Smooth muscle cell (in vitro differentiated cells): ENCODE measurements around the gene SON. TPM values are rescaled to one million over a fixed set of nuclear protein-coding genes. Genes with fewer than 3 reads are reported as not detected.
"Not testable (repeated sequence)": the region's sequence is repeated elsewhere in the genome, so short reads cannot be mapped to it uniquely, and the experiment has no call there.

ENCODE experiments used
- DNase-seq: peaks from one replicate; lab custom pipeline; 2025; ENCODE audit not compliant: unreplicated experiment; lab: John Stamatoyannopoulos, UW
- H2AFZ ChIP-seq: fragments of 200-600 bp; sonication (generic); 2 replicates; pipeline ENCODE4 v1.6.0; 2016; ENCODE audit warnings: antibody characterized with exemption, low read depth, mild to moderate bottlenecking
- H3F3A ChIP-seq: fragments of 200-600 bp; sonication (generic); 2 replicates; pipeline ENCODE4 v1.6.0; 2017; ENCODE audit warnings: antibody characterized with exemption, low read depth
- H3K27ac ChIP-seq: fragments of 200-600 bp; sonication (generic); 2 replicates; pipeline ENCODE4 v1.5.1; 2016; ENCODE audit warnings: low read depth, mild to moderate bottlenecking
- H3K27me3 ChIP-seq: fragments of 200-600 bp; sonication (generic); 2 replicates; pipeline ENCODE4 v1.6.1; 2016; ENCODE audit warnings: low read depth, mild to moderate bottlenecking
- H3K36me3 ChIP-seq: fragments of 200-600 bp; sonication (generic); 2 replicates; pipeline ENCODE4 v1.5.1; 2016; ENCODE audit warnings: low read depth
- H3K4me1 ChIP-seq: fragments of 200-600 bp; sonication (generic); 2 replicates; pipeline ENCODE4 v1.5.1; 2016; ENCODE audit warnings: low read depth
- H3K4me2 ChIP-seq: fragments of 200-600 bp; sonication (generic); 2 replicates; pipeline ENCODE4 v1.6.0; 2016; ENCODE audit warnings: mild to moderate bottlenecking
- H3K4me3 ChIP-seq: fragments of 200-600 bp; sonication (generic); 2 replicates; pipeline ENCODE4 v1.5.1; 2016; ENCODE audit warnings: mild to moderate bottlenecking
- H3K79me2 ChIP-seq: fragments of 200-600 bp; sonication (generic); 2 replicates; pipeline ENCODE4 v1.6.0; 2016; ENCODE audit warnings: low read depth, mild to moderate bottlenecking
- H3K9ac ChIP-seq: fragments of 200-600 bp; sonication (generic); 2 replicates; pipeline ENCODE4 v1.6.0; 2016; ENCODE audit warnings: low read depth
- H3K9me3 ChIP-seq: fragments of 200-600 bp; sonication (generic); replicated peaks from 2 replicates; pipeline ENCODE4 v1.5.1; 2016; ENCODE audit warnings: low read depth
- H4K20me1 ChIP-seq: fragments of 200-600 bp; sonication (generic); 2 replicates; pipeline ENCODE4 v1.6.0; 2016; ENCODE audit warnings: low read depth
- CTCF ChIP-seq: fragments of 200-600 bp; sonication (generic); IDR thresholded peaks from 2 replicates; pipeline ENCODE4 v1.5.1; 2017; ENCODE audit warnings: borderline replicate concordance, mild to moderate bottlenecking, antibody characterized with exemption; ENCODE audit not compliant: insufficient read depth, poor library complexity, severe bottlenecking
- WGBS: methylation state at CpG from one replicate; pipeline ENCODE4 v1.1.7; 2016; ENCODE audit warnings: low lambda C conversion rate; 5-methylcytosine and 5-hydroxymethylcytosine counted together
- polyA plus RNA-seq: library from polyadenylated mRNA; unstranded; fragments of >200 nt; fragmentation: Nextera tagmentation; extraction: Ambion mirVana; gene quantifications from 2 replicates; pipeline ENCODE4 v1.2.1, GENCODE V29; 2016
- total RNA-seq: library from RNA; depleted of rRNA; stranded (reverse); fragments of >200 nt; gene quantifications from 2 replicates; pipeline ENCODE4 v1.2.3, GENCODE V29; 2014

The SON gene
- total and polyA plus RNA-seq, 2 experiments from 2014 or later: 164 to 286 TPM

DNA sequence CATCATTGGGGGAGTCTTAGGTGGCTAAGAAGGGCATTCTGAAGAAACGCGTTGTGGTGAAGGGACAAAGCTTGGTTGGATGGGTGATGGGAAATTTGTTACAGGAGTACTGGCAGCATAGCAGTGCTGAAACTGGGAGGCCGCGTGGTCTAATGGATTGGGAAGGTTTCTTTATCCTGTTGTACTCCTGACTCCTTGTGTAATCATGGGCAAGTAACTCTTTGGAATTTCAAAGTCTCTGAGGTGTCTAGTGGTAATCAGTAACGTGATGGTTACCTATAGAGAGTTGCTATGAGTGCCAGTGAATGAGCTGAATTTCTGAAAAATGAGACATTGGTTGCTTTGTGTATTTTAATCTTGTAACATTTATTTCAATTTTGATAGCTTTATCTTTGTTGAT lies 27.2 kb downstream of the SON start:
- Histone ChIP-seq H3K4me1 (no peaks in the 10 kb centered on the region), H2AFZ (no peak overlapping the region), H4K20me1 (peaks cover 91% of the 10 kb centered on the region), H3K9me3 (no peaks in the 10 kb centered on the region), H3K27ac (no peak overlapping the region), H3K36me3 (peaks cover 33% of the 10 kb centered on the region), H3K4me2 (no peak overlapping the region), H3F3A (peaks cover 52% of the 10 kb centered on the region), H3K4me3 (no peak overlapping the region), H3K9ac (no peak overlapping the region), H3K79me2 (peaks cover 43% of the 10 kb centered on the region), H3K27me3 (no peaks in the 10 kb centered on the region)
- no peak for TF ChIP-seq CTCF
- DNase-seq: no peak
- 94% methylated on average over 5 of the region's 5 CpGs for WGBS

GRCh38 chr21:33572350-33572749 lies 29.5 kb downstream of the SON start:
- Histone ChIP-seq H3K9me3 (no peaks in the 10 kb centered on the region), H2AFZ (no peak overlapping the region), H3K27me3 (no peaks in the 10 kb centered on the region), H3K4me2 (no peak overlapping the region), H3K27ac (peak overlapping the region; percentile 20), H3K4me1 (no peaks in the 10 kb centered on the region), H3K4me3 (no peak overlapping the region), H3K9ac (no peak overlapping the region), H3K79me2 (peaks cover 24% of the 10 kb centered on the region), H3K36me3 (peaks cover 35% of the 10 kb centered on the region), H4K20me1 (peaks cover 82% of the 10 kb centered on the region), H3F3A (peaks cover 51% of the 10 kb centered on the region)
- DNase-seq: no peak
- 95% methylated on average over 3 of the region's 3 CpGs for WGBS
- TF ChIP-seq CTCF: no peak

- not testable (repeated sequence) for DNase-seq, H3K9ac ChIP-seq, H2AFZ ChIP-seq, H3K9me3 ChIP-seq, H3K4me3 ChIP-seq, H3K4me2 ChIP-seq, H3K4me1 ChIP-seq, H3K79me2 ChIP-seq, H3K27me3 ChIP-seq
- peak overlapping the region; percentile 48 for H3K27ac ChIP-seq
- peaks cover 22% of the 10 kb centered on the region for H3K36me3 ChIP-seq
- 74% methylated on average over 2 of the region's 2 CpGs for WGBS
- peaks cover 40% of the 10 kb centered on the region for H4K20me1 ChIP-seq
- peaks cover 29% of the 10 kb centered on the region for H3F3A ChIP-seq
Observed at GRCh38 chr21:33576741-33577141, 33.9 kb downstream of the SON start.

GRCh38 chr21:33578214-33578613 lies 35.4 kb downstream of the SON start:
- Histone ChIP-seq H3K4me2 (no peak overlapping the region), H2AFZ (no peak overlapping the region), H3K4me3 (no peak overlapping the region), H3K36me3 (peaks cover 18% of the 10 kb centered on the region), H3K4me1 (no peaks in the 10 kb centered on the region), H3F3A (peaks cover 26% of the 10 kb centered on the region), H3K9ac (no peak overlapping the region), H4K20me1 (peaks cover 28% of the 10 kb centered on the region), H3K9me3 (no peaks in the 10 kb centered on the region), H3K27ac (peak overlapping the region; percentile 64), H3K79me2 (no peaks in the 10 kb centered on the region), H3K27me3 (no peaks in the 10 kb centered on the region)
- 85% methylated on average over 2 of the region's 2 CpGs for WGBS
- DNase-seq: no peak
- no peak for TF ChIP-seq CTCF
